ENCODE measurements around the gene TMEM11.
A peak's percentile ranks its signal among the peaks of the same experiment; 100 is the strongest.

DNA sequence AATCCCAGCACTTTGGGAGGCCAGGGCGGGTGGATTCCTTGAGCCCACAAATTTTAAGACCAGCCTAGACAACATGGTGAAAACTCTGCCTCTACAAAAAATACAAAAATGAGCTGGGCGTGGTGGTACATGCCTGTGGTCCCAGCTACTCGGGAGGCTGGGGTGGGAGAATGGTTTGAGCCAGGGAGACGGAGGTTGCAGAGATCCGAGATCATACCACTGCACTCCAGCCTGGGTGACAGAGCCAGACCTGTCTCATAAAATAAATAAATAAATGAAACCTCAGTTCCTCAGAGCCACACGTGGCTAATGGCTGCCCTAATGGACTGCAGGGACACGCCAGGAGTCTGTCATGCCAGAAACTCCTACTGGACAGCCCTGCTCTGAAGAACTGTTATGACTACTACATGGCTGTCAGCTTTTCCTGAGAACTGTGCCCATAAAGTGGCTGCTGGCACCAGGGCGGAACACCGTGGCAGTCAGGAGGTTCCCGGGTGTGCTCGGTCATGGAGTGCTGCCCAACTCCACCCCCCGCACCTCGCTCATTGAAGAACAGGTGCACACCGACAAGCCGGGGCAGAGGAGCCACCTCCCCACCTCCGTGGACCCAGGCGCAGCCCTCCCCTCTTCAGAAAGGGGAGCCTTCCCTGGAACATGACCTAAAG lies 4.3 kb downstream of the TMEM11 start:
- TF ChIP-seq CTCF (IDR thresholded peaks at IDR 0.05) (no peak), POLR2AphosphoS5 (IDR thresholded peaks at IDR 0.05) (peak; percentile 17 to 43)
